KMS-11 (cell line): ENCODE results near the gene LRRC71.

ENCODE experiments used
- H2AFZ ChIP-seq: fragments of 200-600 bp; sonication (generic); 2 replicates; pipeline ENCODE4 v1.6.1; 2016; ENCODE audit warnings: antibody characterized with exemption, mixed run types, low read depth
- H3K27ac ChIP-seq: fragments of 200-600 bp; sonication (generic); 2 replicates; pipeline ENCODE4 v1.6.1; 2016; ENCODE audit warnings: mild to moderate bottlenecking, mixed run types
- H3K27me3 ChIP-seq: fragments of 200-600 bp; sonication (generic); 2 replicates; pipeline ENCODE4 v1.6.1; 2017; ENCODE audit warnings: mild to moderate bottlenecking, low read depth, mixed run types, moderate library complexity; ENCODE audit not compliant: insufficient read depth
- H3K36me3 ChIP-seq: fragments of 200-600 bp; sonication (generic); 2 replicates; pipeline ENCODE4 v1.6.1; 2017; ENCODE audit warnings: mild to moderate bottlenecking, mixed run types; ENCODE audit not compliant: insufficient read depth
- H3K4me1 ChIP-seq: fragments of 200-600 bp; sonication (generic); 2 replicates; pipeline ENCODE4 v1.6.1; 2016; ENCODE audit warnings: mild to moderate bottlenecking, low read depth, mixed run types; ENCODE audit not compliant: poor library complexity, severe bottlenecking
- H3K4me2 ChIP-seq: fragments of 200-600 bp; sonication (generic); 2 replicates; pipeline ENCODE4 v1.7.0; 2016; ENCODE audit warnings: mild to moderate bottlenecking, mixed run types
- H3K4me3 ChIP-seq: fragments of 200-600 bp; sonication (generic); IDR thresholded peaks from 2 replicates; pipeline ENCODE4 v1.6.1; 2017; ENCODE audit warnings: low read depth, low read length, mixed read lengths; ENCODE audit not compliant: insufficient read depth
- H3K79me2 ChIP-seq: fragments of 200-600 bp; sonication (generic); 2 replicates; pipeline ENCODE4 v1.6.1; 2016; ENCODE audit warnings: low read depth, mixed run types; ENCODE audit not compliant: insufficient read depth
- H3K9ac ChIP-seq: fragments of 200-600 bp; sonication (generic); 2 replicates; pipeline ENCODE4 v1.6.1; 2016; ENCODE audit warnings: mild to moderate bottlenecking, mixed run types
- H4K20me1 ChIP-seq: fragments of 200-600 bp; sonication (generic); 2 replicates; pipeline ENCODE4 v1.6.1; 2016; ENCODE audit warnings: mild to moderate bottlenecking, mixed run types; ENCODE audit not compliant: insufficient read depth
- CTCF ChIP-seq: fragments of 200-600 bp; sonication (generic); conservative IDR thresholded peaks from 2 replicates; pipeline ENCODE4 v1.6.1; 2017; ENCODE audit warnings: low read depth, mild to moderate bottlenecking, antibody characterized with exemption, low read length, moderate library complexity, mixed read lengths

LRRC71 gene

GRCh38 chr1:156931974-156932710 is 11.7 kb downstream of the LRRC71 start:
- peaks cover 51% of the 10 kb centered on the region for H3K27me3 ChIP-seq
- TF ChIP-seq CTCF: no peak
- no peak overlapping the region for H2AFZ ChIP-seq
- no peaks in the 10 kb centered on the region for H3K36me3 ChIP-seq
- no peak overlapping the region for H3K4me2 ChIP-seq
- no peak overlapping the region for H3K9ac ChIP-seq
- H3K4me3 ChIP-seq: no peak overlapping the region
- H4K20me1 ChIP-seq: no peaks in the 10 kb centered on the region; the same call in 1 of the 2 replicates
- H3K27ac ChIP-seq: no peak overlapping the region
- H3K4me1 ChIP-seq: peaks cover 9% of the 10 kb centered on the region
- H3K79me2 ChIP-seq: no peaks in the 10 kb centered on the region

- H3K79me2 ChIP-seq: no peaks in the 10 kb centered on the region
- no peak overlapping the region for H2AFZ ChIP-seq
- H3K4me3 ChIP-seq: no peak overlapping the region
- H4K20me1 ChIP-seq: no peaks in the 10 kb centered on the region
- H3K27ac ChIP-seq: no peak overlapping the region
- H3K27me3 ChIP-seq: peaks cover 41% of the 10 kb centered on the region
- no peaks in the 10 kb centered on the region for H3K36me3 ChIP-seq
- no peak overlapping the region for H3K4me2 ChIP-seq
- H3K4me1 ChIP-seq: no peaks in the 10 kb centered on the region
- no peak for TF ChIP-seq CTCF
- H3K9ac ChIP-seq: no peak overlapping the region
Measured at GRCh38 chr1:156933136-156933535, 12.7 kb downstream of the LRRC71 start.

- no peaks in the 10 kb centered on the region for H3K79me2 ChIP-seq
- no peak overlapping the region for H3K9ac ChIP-seq
- no peak overlapping the region for H2AFZ ChIP-seq
- no peak for TF ChIP-seq CTCF
- H3K4me3 ChIP-seq: no peak overlapping the region
- no peaks in the 10 kb centered on the region for H3K36me3 ChIP-seq
- H3K4me2 ChIP-seq: no peak overlapping the region
- no peaks in the 10 kb centered on the region for H4K20me1 ChIP-seq
- H3K27ac ChIP-seq: no peak overlapping the region
- H3K27me3 ChIP-seq: peaks cover 17% of the 10 kb centered on the region; the same call in 1 of the 2 replicates
- H3K4me1 ChIP-seq: no peaks in the 10 kb centered on the region
Measured at GRCh38 chr1:156935505-156936128, 15.2 kb downstream of the LRRC71 start.

GRCh38 chr1:156936191-156936590 is 15.8 kb downstream of the LRRC71 start:
- Histone ChIP-seq H3K9ac (no peak overlapping the region), H3K79me2 (no peaks in the 10 kb centered on the region)

More at GRCh38 chr1:156936191-156936590, 15.8 kb downstream of the LRRC71 start:
- H3K4me2 ChIP-seq: no peak overlapping the region
- peaks cover 12% of the 10 kb centered on the region; the same call in 1 of the 2 replicates for H3K27me3 ChIP-seq
- H3K4me3 ChIP-seq: no peak overlapping the region
- TF ChIP-seq CTCF: no peak
- no peak overlapping the region for H2AFZ ChIP-seq
- H3K4me1 ChIP-seq: no peaks in the 10 kb centered on the region
- H3K36me3 ChIP-seq: no peaks in the 10 kb centered on the region
- H3K27ac ChIP-seq: no peak overlapping the region
- H4K20me1 ChIP-seq: no peaks in the 10 kb centered on the region
